ENCODE results near the gene ONECUT1.

- TF ChIP-seq CTCF (IDR thresholded peaks at IDR 0.05) (no peak), POLR2A (IDR thresholded peaks at IDR 0.05; ENCODE audit: low read depth) (no peak), EP300 (IDR thresholded peaks at IDR 0.05) (no peak)
Measured at GRCh38 chr15:52730594-52730993, 59.5 kb downstream of the ONECUT1 start.

Data from esophagus muscularis mucosa (tissue), 4 donors.